Dermis microvascular lymphatic vessel endothelial cell (primary cell): ENCODE measurements around the gene SLC37A1. TPM values are rescaled to one million over a fixed set of nuclear protein-coding genes. Genes with fewer than 3 reads are reported as not detected.

Source experiments
- DNase-seq, 2 donors: peaks; one replicate each; pipeline versions ENCODE4 v3.0.0 to v3.0.0-alpha.2; 2010; ENCODE audit warnings: low read depth in 2 of 2
- total RNA-seq: library from RNA; depleted of rRNA; stranded (reverse); fragments of >200 nt; gene quantifications from 2 replicates; pipeline ENCODE4 v1.2.1, GENCODE V29; 2014

SLC37A1 gene
- total RNA-seq, 1 donor from 2014 or later, result 10.7 TPM

- peak; percentile 42 to 63 for DNase-seq
Measured at GRCh38 chr21:42526379-42526727, 12.7 kb downstream of the SLC37A1 start.

- DNase-seq, result no peak
Measured at GRCh38 chr21:42527127-42527488, 13.5 kb downstream of the SLC37A1 start.

GRCh38 chr21:42527489-42528158, 14.0 kb downstream of the SLC37A1 start:
- DNase-seq, result no peak

GRCh38 chr21:42530167-42530518, 16.5 kb downstream of the SLC37A1 start:
- no peak for DNase-seq

GRCh38 chr21:42531771-42532170, 18.1 kb downstream of the SLC37A1 start:
- DNase-seq, result no peak

GRCh38 chr21:42532466-42533181, 19.0 kb downstream of the SLC37A1 start:
- peak; percentile 37 to 45 for DNase-seq

- DNase-seq, result no peak
Measured at GRCh38 chr21:42533306-42533962, 19.8 kb downstream of the SLC37A1 start.

- DNase-seq, result no peak
Measured at GRCh38 chr21:42533963-42534355, 20.3 kb downstream of the SLC37A1 start.

- no peak for DNase-seq
Measured at GRCh38 chr21:42534421-42535378, 21.0 kb downstream of the SLC37A1 start.

GRCh38 chr21:42535602-42536171, 22.0 kb downstream of the SLC37A1 start:
- peak; percentile 46 to 66 for DNase-seq

GRCh38 chr21:42536601-42537000, 22.9 kb downstream of the SLC37A1 start:
- no peak for DNase-seq

- no peak for DNase-seq
Measured at GRCh38 chr21:42537106-42537742, 23.6 kb downstream of the SLC37A1 start.

GRCh38 chr21:42538479-42539275, 25.0 kb downstream of the SLC37A1 start:
- no peak for DNase-seq

- DNase-seq, result no peak
Measured at GRCh38 chr21:42539342-42539741, 25.7 kb downstream of the SLC37A1 start.

GRCh38 chr21:42539931-42540343, 26.3 kb downstream of the SLC37A1 start:
- no peak for DNase-seq

- no peak for DNase-seq
Measured at GRCh38 chr21:42540396-42540795, 26.7 kb downstream of the SLC37A1 start.

GRCh38 chr21:42541174-42541573, 27.5 kb downstream of the SLC37A1 start:
- DNase-seq, result no peak

GRCh38 chr21:42541618-42542017, 28.0 kb downstream of the SLC37A1 start:
- DNase-seq, result no peak

- no peak for DNase-seq
Measured at GRCh38 chr21:42542196-42542595, 28.5 kb downstream of the SLC37A1 start.

- DNase-seq, result no peak
Measured at GRCh38 chr21:42542596-42542995, 28.9 kb downstream of the SLC37A1 start.
